Motor neuron (in vitro differentiated cells): Measurements from ENCODE around the gene LRRC3C. TPM values are rescaled to one million over a fixed set of nuclear protein-coding genes. Genes with fewer than 3 reads are reported as not detected.
"Not testable (repeated sequence)": the region's sequence is repeated elsewhere in the genome, so short reads cannot be mapped to it uniquely, and the experiment has no call there.

Experiments
- ATAC-seq, 8 experiments: fragments of 200-7000 bp; cut with Tn5 transposase; replicated peaks in 6 of 8; 2 replicates each; pipeline ENCODE4 v1.8.0; 2021; ENCODE audit warnings: mild to moderate bottlenecking in 8 of 8, moderate library complexity in 8 of 8
- H3K27ac ChIP-seq, 2 donors: fragments of 250-450 bp; sonication (Bioruptor Pico); 2 replicates each; pipeline ENCODE4 v1.9.0; 2021; ENCODE audit warnings: antibody characterized with exemption in 2 of 2, mild to moderate bottlenecking in 2 of 2, moderate library complexity in 1 of 2
- H3K4me1 ChIP-seq, 2 donors: fragments of 250-450 bp; sonication (Bioruptor Pico); replicated peaks in 1 of 2; 2 replicates each; pipeline ENCODE4 v1.6.1; 2021; ENCODE audit warnings: antibody characterized with exemption in 2 of 2, mild to moderate bottlenecking in 2 of 2, moderate library complexity in 1 of 2
- H3K4me3 ChIP-seq, 5 donors: fragments of 250-450 bp; sonication (Bioruptor Pico); 2 replicates each; pipeline ENCODE4 v1.9.0; 2021; ENCODE audit warnings: antibody characterized with exemption in 5 of 5, mild to moderate bottlenecking in 5 of 5, moderate library complexity in 4 of 5
- WGBS, 10 experiments: fragments of 450-650 bp; shearing (Covaris generic); methylation state at CpG; one replicate each; pipeline ENCODE4 v1.0.0; 2022; 5-methylcytosine and 5-hydroxymethylcytosine counted together
- in situ Hi-C, 9 experiments: fragments of 400-800 bp; cut with MboI; loops; one replicate each; pipeline ENCODE4 v1.15.0; 2021; ENCODE audit warnings: low sequenced_read_pairs in 9 of 9, low pct_unique_long_range_greater_than_20kb in 2 of 9; ENCODE audit not compliant: unreplicated experiment in 9 of 9
- total RNA-seq, 8 experiments: library from RNA; unstranded; fragments of 300-600 nt; gene quantifications; 2 replicates each; pipeline versions ENCODE4 v1.2.3 to v1.2.4, GENCODE V29; 2022

LRRC3C gene, protein sequence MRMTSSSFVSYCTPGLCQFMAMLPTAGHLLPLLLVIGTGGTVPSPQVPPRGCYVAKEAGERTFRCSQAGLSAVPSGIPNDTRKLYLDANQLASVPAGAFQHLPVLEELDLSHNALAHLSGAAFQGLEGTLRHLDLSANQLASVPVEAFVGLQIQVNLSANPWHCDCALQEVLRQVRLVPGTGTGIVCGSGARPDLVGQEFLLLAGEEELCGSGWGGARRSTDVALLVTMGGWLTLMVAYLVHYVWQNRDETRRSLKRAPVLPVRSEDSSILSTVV
- total RNA-seq: under 1 TPM in 1 of 8 experiments, not detected in 7; 0.52 TPM

GRCh38 chr17:39927101-39927928 lies at the start of gene LRRC3C, which contains the start of gene ORMDL3:
TSS of gene LRRC3C (plus strand) at chr17:39927732. CDS start at chr17:39941524, 13,792 bp downstream.
TSS of gene ORMDL3 (minus strand) at chr17:39927601. CDS start at chr17:39924203, 3,398 bp downstream.
- peak; percentile 83 to 95 (median 90) for ATAC-seq
- peak within 1 kb of the TSS; percentile 72 to 96 (median 92) for H3K4me3 ChIP-seq
- in situ Hi-C loops: no loop called here
- peaks cover 13 to 17% of the 10 kb centered on the region in 2 donors for H3K4me1 ChIP-seq
- H3K27ac ChIP-seq: peak within 1 kb of the TSS; percentile 87 to 92
- 0 to 20% (median 0%) methylated on average over 1 to 9 of the region's 72 CpGs; no CpG with 5 or more reads in 2 of the 10 experiments for WGBS, 10 experiments

GRCh38 chr17:39886102-39886501 lies 41.4 kb upstream of the LRRC3C start:
- H3K4me1 ChIP-seq, ATAC-seq, H3K4me3 ChIP-seq, H3K27ac ChIP-seq, in situ Hi-C loops: not testable (repeated sequence)
- WGBS, 10 experiments: 0 to 100% (median 35%) methylated on average over 1 to 5 of the region's 5 CpGs; no CpG with 5 or more reads in 2 of the 10 experiments

DNA sequence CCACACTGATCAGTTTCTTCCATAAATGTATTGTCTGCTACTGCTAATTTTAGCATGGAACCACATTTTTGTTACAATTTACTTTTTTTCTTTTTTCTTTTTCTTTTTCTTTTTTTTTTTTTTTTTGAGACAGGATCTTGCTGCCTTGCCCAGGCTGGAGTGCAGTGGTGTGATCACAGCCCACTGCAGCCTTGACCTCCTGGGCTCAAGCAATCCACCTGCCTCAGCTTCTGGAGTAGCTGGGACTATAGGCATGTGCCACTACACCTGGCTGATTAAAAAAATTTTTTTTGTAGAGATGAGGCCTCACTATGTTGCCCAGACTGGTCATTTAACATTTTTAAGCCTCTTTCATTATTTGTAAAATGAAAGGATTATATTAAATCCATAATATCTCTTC lies 40.5 kb upstream of the LRRC3C start:
- no peak for ATAC-seq
- Histone ChIP-seq H3K4me3 (no peak overlapping the region), H3K4me1 (no peaks in the 10 kb centered on the region), H3K27ac (no peak overlapping the region)
- in situ Hi-C loops: no loop called here

- H3K4me1 ChIP-seq: no peaks in the 10 kb centered on the region
- in situ Hi-C loops: no loop called here
- 0 to 66% (median 42%) methylated on average over 1 to 2 of the region's 2 CpGs; no CpG with 5 or more reads in 2 of the 10 experiments for WGBS, 10 experiments
- no peak overlapping the region for H3K4me3 ChIP-seq
- ATAC-seq: no peak
- no peak overlapping the region for H3K27ac ChIP-seq
Observed at GRCh38 chr17:39889200-39889599, 38.3 kb upstream of the LRRC3C start.

DNA sequence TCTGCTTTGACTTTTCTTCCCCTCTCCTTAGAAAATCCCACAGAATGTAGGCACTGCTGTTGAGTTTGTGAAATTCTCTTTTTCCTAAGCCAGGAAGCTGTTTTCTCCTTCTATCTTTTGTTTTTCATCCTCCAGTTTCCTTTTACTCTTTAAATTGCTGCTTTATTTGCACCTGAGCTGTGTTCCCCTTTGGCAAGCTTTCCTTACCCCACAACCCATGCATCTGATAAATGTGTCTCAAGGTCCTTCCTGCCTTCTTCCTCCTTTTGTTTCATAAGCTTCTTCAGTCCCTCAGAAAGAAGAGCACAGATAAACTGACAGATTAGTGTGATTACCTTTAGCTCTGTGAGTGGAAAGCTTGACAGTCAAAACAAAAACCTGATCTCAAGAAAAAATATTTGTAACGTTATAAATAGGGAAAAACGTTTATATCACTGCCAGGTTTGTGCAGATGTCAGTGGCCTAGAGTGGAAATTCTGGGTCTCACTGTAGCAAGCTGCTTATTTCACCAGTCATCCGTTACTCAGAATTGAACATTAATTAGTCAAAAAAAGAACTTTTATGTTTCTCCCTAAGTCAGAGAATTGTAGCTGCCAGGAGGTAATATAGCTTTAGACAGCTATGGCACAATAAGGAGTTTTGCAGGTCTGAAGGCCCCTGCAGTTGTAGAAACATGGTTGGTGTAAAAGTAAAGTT lies 32.7 kb upstream of the LRRC3C start:
- H3K4me1 ChIP-seq: no peaks in the 10 kb centered on the region
- no peak overlapping the region for H3K27ac ChIP-seq
- ATAC-seq: no peak
- H3K4me3 ChIP-seq: no peak overlapping the region
- WGBS, 10 experiments: 13 to 80% (median 57%) methylated on average over 1 to 3 of the region's 3 CpGs
- in situ Hi-C loops: loop anchor here in 1 of 9 experiments (10.0 kb wide), 1 partner anchor 50 kb away; no protein-coding TSS in a partner anchor

DNA sequence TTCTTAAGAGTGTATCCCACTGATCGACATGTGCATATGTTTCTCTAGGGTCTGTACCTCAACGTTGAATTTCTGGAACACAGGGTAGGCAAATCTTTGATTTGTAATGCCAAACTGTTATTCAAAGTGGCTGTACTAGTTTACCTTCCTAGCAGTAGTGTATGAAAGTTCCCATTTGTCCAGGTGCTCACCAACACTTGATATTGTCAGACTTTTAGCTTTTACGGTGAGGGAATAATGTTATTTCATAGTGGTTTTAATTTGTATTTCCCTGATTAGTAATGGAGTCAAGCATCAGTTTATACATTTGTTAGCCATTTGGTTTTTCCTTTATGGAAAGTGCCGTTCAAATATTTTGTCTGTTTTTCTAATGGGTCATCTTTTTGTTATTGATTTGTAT lies 29.4 kb upstream of the LRRC3C start:
- H3K4me3 ChIP-seq: no peak overlapping the region
- no peak overlapping the region for H3K27ac ChIP-seq
- H3K4me1 ChIP-seq: no peaks in the 10 kb centered on the region
- in situ Hi-C loops: loop anchor here in 1 of 9 experiments (10.0 kb wide), 1 partner anchor 47 kb away; no protein-coding TSS in a partner anchor
- WGBS, 10 experiments: 46 to 100% (median 81%) methylated on average over 2 to 4 of the region's 4 CpGs
- no peak for ATAC-seq

- no peak for ATAC-seq
- Histone ChIP-seq H3K27ac (no peak overlapping the region), H3K4me3 (no peak overlapping the region), H3K4me1 (no peaks in the 10 kb centered on the region)
- in situ Hi-C loops: loop anchor here in 1 of 9 experiments (10.0 kb wide), 1 partner anchor 46 kb away; no protein-coding TSS in a partner anchor
Observed at GRCh38 chr17:39899215-39899614, 28.3 kb upstream of the LRRC3C start.

- ATAC-seq, in situ Hi-C loops, H3K27ac ChIP-seq, H3K4me3 ChIP-seq, H3K4me1 ChIP-seq: not testable (repeated sequence)
- WGBS, 10 experiments: 31 to 100% (median 100%) methylated on average over 1 to 2 of the region's 2 CpGs; no CpG with 5 or more reads in 3 of the 10 experiments
Observed at GRCh38 chr17:39902027-39902426, 25.5 kb upstream of the LRRC3C start.

DNA sequence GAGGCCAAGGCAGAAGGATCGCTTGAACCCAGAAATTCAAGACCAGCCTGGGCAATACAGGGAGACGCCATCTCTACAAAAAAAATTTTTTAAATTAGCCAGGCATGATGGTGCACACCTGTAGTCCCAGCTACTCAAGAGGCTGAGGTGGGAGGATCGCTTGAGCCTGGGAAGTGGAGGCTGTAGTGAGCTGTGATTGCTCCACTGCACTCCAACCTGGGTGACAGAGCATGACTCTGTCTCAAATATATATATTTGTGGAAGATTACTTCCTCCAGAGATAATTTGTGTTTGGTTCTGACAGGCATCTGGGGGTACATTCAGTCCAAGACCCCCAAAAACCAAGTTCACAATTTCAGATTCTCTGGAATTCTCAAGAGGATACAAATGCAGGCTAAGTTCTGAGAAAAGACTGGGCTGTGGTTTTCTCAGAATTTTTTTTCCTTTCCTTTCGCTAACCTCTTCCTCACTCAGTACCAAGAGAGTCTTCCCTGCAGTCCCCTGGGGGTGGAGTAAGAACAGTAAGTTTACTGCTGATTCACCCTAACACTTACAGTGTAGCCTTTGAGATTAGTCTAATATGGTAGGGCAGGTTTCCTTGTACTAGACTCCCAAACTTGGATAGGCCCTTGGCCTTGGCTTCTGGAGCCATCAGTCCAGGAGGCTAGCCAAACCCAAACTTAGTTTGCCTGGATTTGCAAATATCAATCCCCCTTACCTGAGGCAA lies 24.2 kb upstream of the LRRC3C start:
- H3K27ac ChIP-seq: no peak overlapping the region
- WGBS, 10 experiments: 64 to 100% (median 81%) methylated on average over 1 to 3 of the region's 4 CpGs; no CpG with 5 or more reads in 4 of the 10 experiments
- in situ Hi-C loops: no loop called here
- no peak for ATAC-seq
- no peaks in the 10 kb centered on the region for H3K4me1 ChIP-seq
- no peak overlapping the region for H3K4me3 ChIP-seq

GRCh38 chr17:39904990-39905288 lies 22.6 kb upstream of the LRRC3C start:
- WGBS, 10 experiments: 50 to 100% (median 67%) methylated on average over 1 to 3 of the region's 3 CpGs; no CpG with 5 or more reads in 3 of the 10 experiments

GRCh38 chr17:39908789-39909352 lies 18.7 kb upstream of the LRRC3C start:
- in situ Hi-C loops: no loop called here
- Histone ChIP-seq H3K4me3 (no peak overlapping the region), H3K27ac (no peak overlapping the region), H3K4me1 (no peaks in the 10 kb centered on the region)
- WGBS, 10 experiments: 73 to 100% (median 92%) methylated on average over 1 to 4 of the region's 6 CpGs; no CpG with 5 or more reads in 1 of the 10 experiments
- ATAC-seq: no peak

More at GRCh38 chr17:39904990-39905288, 22.6 kb upstream of the LRRC3C start:
- no peak for ATAC-seq
- Histone ChIP-seq H3K27ac (no peak overlapping the region), H3K4me3 (no peak overlapping the region), H3K4me1 (no peaks in the 10 kb centered on the region)
- in situ Hi-C loops: no loop called here

DNA sequence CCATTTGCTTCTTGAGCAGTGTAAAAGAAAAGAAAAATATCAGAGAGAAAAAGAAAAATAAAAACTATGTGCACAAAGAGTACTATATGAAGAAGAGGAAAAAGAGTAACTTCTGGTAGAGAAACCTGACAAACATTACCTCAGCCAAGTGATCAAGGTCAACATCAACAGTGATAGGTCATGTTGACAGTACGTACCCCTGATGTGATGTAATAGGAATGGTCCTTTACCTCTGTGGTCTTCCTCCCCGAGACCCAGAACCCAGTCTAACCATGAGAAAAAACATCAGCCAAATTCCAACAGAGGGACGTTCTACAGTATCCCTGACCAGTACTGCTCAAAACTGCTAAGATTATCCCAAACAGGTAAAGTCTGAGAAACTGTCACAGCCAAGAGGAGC lies 13.5 kb upstream of the LRRC3C start:
- WGBS, 10 experiments: 67 to 100% (median 83%) methylated on average over 1 to 3 of the region's 3 CpGs
- in situ Hi-C loops: no loop called here
- Histone ChIP-seq H3K4me3 (no peak overlapping the region), H3K4me1 (no peaks in the 10 kb centered on the region), H3K27ac (no peak overlapping the region)
- no peak for ATAC-seq
